Renal cortex interstitium (tissue), 11 donors: Measurements from ENCODE around the gene CCDC86. TPM values are rescaled to one million over a fixed set of nuclear protein-coding genes. Genes with fewer than 3 reads are reported as not detected.

Source experiments
- DNase-seq, 11 donors: peaks; one replicate each; pipeline ENCODE4 v3.0.0-alpha.2; 2013; ENCODE audit warnings: low read depth in 9 of 11, low spot score in 4 of 11; ENCODE audit errors: extremely low read depth in 1 of 11
- polyA plus RNA-seq, 3 donors: library from polyadenylated mRNA; unstranded; fragments of 120-200 nt; gene quantifications; one replicate each; pipeline ENCODE4 v1.2.1, GENCODE V29; 2013; ENCODE audit not compliant: insufficient read length in 3 of 3

CCDC86 gene
- polyA plus RNA-seq, 3 donors, result 15.2 to 22.0 (median 19.2) TPM

GRCh38 chr11:60847281-60847680 lies 5.4 kb downstream of the CCDC86 start:
- no peak for DNase-seq

GRCh38 chr11:60847896-60848295 lies 6.0 kb downstream of the CCDC86 start:
- no peak for DNase-seq

GRCh38 chr11:60848714-60849151 lies 6.8 kb downstream of the CCDC86 start:
- no peak for DNase-seq

- DNase-seq, result no peak
Measured at GRCh38 chr11:60849641-60850520, 8.0 kb downstream of the CCDC86 start.

- DNase-seq, result no peak
Measured at GRCh38 chr11:60851327-60852104, 9.6 kb downstream of the CCDC86 start.

GRCh38 chr11:60852117-60852981 lies 10.4 kb downstream of the CCDC86 start:
- DNase-seq, result no peak

GRCh38 chr11:60852982-60853950 lies 11.4 kb downstream of the CCDC86 start:
- DNase-seq, result no peak

GRCh38 chr11:60854140-60854846 lies 12.4 kb downstream of the CCDC86 start:
- DNase-seq, result no peak

- DNase-seq, result no peak
Measured at GRCh38 chr11:60854847-60855725, 13.2 kb downstream of the CCDC86 start.

- no peak for DNase-seq
Measured at GRCh38 chr11:60855726-60856633, 14.1 kb downstream of the CCDC86 start, which contains the start of gene PTGDR2. TSS of gene PTGDR2 (minus strand) at chr11:60855950. CDS start at chr11:60853722, 2,228 bp downstream.

- DNase-seq, result no peak
Measured at GRCh38 chr11:60857378-60858232, 15.7 kb downstream of the CCDC86 start.

GRCh38 chr11:60858236-60858635 lies 16.3 kb downstream of the CCDC86 start:
- no peak for DNase-seq

GRCh38 chr11:60858731-60859464 lies 17.0 kb downstream of the CCDC86 start:
- DNase-seq, result no peak
